GM18502 (cell line): ENCODE measurements around the gene NUSAP1.
"Not testable (repeated sequence)": the region's sequence is repeated elsewhere in the genome, so short reads cannot be mapped to it uniquely, and the experiment has no call there.

Experiments used
- ATAC-seq: cut with Tn5 transposase; IDR thresholded peaks from one replicate; pipeline ENCODE4 v1.9.1; 2021; ENCODE audit warnings: mild to moderate bottlenecking; ENCODE audit not compliant: unreplicated experiment, poor library complexity

The NUSAP1 gene

DNA sequence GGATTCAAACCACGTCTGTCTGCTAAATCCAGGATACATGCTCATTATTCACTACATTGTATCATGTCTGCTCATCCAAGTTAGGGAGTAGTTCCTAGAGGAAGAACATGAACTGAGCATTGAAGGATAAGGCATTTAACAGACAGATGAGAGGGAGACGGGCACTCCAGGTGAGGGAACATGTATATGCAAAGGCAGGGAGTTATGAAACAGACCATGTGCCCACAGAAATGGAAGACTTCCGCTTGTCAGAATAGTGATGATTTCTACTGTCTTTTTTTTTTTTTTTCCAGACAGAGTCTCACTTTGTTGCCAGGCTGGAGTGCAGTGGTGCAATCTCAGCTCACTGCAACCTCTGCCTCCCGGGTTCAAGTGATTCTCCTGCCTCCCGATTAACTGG, 74.7 kb downstream of the NUSAP1 start:
- ATAC-seq, result no peak

DNA sequence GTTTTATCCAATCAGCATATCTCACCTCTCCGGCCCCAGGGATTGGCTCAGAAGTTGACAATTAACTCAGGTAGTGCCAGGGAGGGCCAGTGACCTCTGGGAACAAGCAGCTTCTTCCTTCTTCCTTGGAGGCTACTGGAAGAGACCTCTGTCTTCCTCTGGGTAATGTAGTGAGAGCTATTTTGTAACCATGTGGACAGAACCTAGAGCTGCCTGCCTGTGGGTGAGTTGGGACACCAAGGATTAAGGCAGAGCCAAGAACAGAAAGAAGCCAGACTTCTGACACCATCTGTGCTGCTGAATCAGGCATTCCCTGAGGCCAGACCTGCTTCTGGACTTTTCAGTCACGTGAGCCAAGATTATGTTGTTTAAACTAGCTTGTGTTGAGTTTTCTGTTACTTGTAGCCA, 75.6 kb downstream of the NUSAP1 start:
- no peak for ATAC-seq

DNA sequence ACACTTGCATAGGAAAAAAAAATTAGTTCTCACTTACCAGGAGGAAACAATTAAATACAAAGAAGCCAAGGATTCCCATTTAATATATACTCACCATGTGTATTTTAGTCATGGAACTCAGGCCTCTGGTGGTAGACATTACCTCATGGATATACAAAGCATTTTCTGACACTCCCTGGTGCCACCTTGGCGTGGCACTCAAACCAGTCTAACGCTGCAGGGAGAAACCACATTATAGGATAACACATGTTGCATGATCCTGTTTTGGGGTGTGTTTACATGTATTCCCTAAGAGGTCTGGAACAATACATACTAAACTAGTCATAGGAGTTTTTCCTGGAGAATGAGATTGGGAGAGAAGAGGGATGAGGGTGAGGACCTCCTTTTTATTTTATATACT, 78.3 kb downstream of the NUSAP1 start:
- no peak for ATAC-seq

DNA sequence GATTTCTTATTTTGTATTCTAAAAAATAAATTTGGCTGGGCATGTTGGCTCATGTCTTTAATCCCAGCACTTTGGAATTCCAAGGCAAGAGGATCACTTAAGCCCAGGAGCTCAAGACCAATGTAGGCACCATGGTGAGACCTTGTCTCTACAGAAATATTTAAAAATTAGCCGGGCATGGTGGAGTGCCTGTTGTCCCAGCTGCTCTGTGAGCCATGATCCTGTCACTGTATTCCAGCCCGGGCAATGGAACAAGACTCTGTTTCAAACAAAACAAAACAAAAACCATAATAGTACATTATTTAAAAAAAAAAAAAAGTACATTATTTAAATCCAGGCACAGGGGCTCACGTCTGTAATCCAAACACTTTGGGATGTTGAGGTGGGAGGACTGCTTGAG, 78.8 kb downstream of the NUSAP1 start:
- ATAC-seq, result no peak

DNA sequence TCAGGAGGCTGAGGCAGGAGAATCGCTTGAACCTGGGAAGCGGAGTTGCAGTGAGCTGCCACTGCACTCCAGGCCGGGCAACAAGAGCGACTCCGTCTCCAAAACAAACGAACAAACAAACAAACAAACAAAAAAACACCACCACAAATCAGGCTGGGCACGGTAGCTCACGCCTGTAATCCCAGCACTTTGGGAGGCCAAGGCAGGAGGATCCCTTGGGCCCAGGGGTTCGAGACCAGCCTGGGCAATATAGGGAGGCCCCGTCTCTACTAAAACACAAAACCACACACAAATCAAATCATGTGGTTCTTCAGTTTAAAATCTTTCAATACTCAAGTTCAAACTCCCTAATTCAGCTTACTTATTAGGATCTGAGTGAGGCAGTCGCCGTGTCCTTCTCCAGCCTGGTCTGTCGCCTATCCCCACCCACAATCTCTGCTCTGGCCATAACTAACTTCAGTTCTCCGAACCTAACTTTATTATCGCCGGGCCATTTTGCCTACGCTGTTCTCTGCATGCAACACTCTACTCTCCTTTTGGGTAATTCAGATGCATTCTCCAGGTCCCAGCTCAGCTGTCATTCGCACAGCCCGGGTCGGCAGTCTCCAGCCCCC, 83.6 kb downstream of the NUSAP1 start:
- peak; percentile 15 for ATAC-seq

DNA sequence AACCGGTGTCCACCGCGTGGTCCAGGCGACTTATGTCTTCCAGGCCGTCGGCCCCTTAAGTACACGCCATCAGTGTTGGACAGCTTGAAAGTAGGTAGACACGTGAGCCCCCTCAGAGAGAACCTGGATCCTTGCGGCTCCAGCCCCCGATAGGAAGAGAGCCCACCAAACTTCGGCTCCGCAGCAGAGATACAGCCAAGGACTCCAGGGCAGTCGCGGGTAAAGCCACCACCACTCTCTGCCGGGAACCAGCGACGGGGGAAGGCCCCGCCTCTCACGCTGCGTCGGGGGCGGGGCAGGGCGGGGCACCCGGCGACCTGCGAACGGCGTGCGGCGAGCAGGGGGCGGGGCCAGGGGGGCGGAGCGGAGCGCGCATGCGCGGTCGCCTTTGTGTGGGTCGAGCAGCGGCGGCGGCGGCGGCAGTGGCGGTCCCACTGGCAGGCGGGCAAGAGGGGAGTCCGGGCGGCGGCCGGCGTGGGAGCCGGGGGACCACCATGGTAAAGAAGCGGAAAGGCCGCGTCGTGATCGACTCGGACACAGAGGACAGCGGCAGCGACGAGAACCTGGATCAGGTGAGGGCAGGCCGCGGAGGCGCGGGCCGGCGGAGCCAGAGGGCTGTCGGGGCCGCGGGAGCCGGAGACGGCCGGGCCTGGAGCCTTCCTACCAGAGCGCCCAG, 84.2 kb downstream of the NUSAP1 start, which contains the start of gene RTF1:
TSS of gene RTF1 (plus strand) at position 354 of the 676 bp plus-strand sequence. CDS start at position 375, 21 bp downstream.
- peak; percentile 86 for ATAC-seq

DNA sequence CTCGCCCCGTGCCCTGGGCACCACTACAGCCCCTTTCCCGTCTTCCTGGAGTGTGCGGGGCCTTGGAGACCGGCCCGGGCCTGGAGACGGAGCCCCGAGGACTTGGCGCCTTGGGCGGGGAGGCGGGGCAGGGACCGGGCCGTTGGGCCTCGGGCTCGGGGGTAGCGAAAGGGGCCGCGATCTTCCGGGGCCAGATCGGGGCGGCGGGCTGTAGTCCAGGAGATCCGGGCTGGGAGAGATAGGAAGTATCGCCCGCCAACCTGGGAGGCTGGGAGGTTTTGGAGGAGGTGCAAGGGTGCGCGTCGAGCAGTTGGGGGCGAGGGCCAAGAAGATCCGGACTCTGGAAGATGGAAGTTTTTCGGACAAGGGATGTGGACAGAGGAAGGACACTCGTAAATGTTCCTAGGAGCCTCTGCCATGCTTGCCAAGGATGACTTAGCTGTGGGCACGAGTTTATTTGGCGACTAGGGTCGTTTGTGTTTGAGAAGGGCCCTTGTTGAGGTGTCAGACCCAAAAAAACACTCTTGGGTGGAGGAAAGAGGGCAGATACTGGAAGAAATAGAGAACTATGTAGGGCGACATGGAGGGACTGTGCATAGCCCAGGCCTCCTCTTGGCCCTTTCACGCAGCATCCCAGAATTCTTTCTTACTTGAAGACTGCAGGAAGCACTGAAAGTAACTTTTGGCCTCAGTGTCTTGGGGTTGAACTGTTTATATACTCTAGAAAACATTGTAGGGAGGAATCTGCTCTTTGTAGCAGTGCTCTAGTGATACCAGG, 84.9 kb downstream of the NUSAP1 start:
- ATAC-seq, result peak; percentile 50

DNA sequence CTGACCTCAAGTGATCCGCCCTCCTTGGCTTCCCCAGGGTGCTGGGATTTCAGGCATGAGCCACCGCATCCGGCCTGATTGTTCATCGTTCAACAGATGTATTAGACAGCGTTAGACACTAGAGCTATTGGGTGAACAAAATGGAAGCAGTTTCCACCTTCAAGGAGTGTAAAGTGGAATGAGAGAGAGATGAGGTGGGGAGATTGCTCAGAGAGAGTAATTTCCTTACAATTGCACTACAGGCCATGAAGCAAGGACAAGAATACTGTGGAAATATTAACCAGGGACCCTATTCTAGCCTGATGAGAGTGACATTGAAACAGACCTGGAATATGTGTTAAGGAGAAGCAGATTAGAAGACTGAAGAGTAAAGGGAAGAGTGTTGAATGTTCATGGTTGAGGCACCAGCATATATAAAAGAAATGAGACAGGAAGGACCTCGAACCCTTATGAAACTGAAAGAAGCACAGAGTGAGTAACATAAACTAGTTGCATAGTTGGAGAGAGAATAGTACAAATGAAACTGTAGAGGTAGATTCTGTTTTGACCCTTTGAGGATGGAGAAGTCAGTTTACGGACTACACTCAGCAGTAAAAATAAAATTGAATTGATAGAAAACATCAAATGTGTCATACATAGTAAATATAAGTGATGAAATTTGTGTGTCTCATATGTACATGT, 91.4 kb downstream of the NUSAP1 start:
- peak; percentile 76 for ATAC-seq

DNA sequence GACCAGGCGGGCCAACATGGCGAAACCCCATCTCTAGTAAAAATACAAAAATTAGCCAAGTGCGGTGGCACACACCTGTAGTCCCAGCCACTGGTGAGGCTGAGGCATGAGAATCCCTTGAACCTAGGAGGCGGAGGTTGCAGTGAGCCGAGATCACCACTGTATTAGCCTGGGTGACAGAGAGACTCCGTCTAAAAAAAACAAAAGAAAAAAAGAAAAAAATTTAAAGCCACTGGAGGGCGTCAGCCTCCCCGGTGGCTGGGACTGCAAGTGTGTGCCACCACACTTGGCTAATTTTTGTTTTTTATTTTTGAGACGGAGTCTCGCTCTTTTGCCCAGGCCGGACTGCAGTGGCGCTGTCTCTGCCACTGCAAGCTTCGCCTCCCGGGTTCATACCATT, 92.1 kb downstream of the NUSAP1 start:
- no peak for ATAC-seq

DNA sequence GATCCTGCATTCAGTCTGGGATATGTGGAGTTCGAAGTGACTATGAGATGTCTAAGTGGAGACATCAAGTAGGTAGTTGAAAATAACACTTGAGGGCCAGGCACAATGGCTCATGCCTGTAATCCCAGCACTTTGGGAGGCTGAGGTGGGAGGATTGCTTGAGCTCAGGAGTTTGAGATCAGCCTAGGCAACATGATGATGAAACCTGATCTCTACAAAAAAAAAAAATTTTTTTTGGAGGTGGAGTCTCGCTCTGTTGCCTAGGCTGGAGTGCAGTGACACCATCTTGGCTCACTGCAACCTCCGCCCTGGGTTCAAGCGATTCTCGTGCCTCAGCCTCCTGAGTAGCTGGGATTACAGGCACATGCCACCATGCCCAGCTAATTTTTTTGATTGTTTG, 93.2 kb downstream of the NUSAP1 start:
- ATAC-seq, result not testable (repeated sequence)

DNA sequence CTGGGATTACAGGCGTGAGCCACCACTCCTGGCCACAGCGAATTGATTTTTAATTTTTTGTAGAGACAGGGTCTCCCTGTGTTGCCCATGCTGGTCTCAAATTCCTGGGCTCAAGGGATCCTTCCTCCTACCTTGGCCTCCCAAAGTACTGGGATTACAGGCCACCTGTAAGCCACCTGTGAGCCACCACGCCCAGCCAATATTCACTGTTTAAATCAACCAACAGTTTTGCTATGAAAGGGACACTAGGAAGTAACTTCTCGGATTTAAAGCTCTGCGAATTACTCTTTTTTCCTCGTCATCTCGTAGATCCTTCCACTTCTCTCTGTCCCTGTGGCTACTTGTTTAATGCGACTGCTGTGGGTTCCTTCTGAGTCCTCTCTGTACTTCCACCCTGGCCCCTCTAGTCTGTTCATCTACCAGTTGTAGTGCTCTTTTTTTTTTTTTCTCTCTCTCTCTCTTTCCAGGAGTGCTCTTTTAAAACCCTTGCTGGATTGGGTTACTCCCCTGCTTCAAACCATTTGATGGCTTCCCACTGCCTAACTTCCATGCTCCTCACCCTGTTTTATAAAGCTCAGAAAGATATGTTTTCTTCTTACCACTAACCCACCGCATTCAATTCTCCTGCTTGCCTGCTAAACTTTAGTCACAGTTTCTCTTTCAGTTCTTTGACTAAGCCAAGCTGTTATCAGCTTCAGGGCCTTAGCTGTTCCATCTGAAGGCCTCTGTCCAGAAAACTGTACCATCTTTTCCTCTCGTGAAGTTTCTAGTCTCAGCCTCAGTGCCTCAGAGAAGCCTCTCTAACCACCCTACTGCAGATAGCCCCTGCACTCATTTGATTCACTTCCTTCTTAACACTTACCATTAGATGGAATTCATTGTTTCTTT, 96.6 kb downstream of the NUSAP1 start:
- ATAC-seq, result peak; percentile 75
